Transverse colon (tissue), 4 donors: ENCODE data around the gene MAX. TPM values are rescaled to one million over a fixed set of nuclear protein-coding genes. Genes with fewer than 3 reads are reported as not detected.

Experiments
- DNase-seq: peaks from one replicate; pipeline ENCODE4 v3.0.0-alpha.2; 2019
- H3K27ac ChIP-seq, 4 donors: fragments of 200-600 bp; sonication (generic); 2 replicates each; pipeline ENCODE4 v1.5.1; 2016 to 2018; ENCODE audit warnings: inconsistent platforms in 4 of 4
- H3K27me3 ChIP-seq: fragments of 200-600 bp; sonication (generic); 2 replicates; pipeline ENCODE4 v1.5.1; 2017; ENCODE audit warnings: inconsistent platforms
- H3K36me3 ChIP-seq, 4 donors: fragments of 200-600 bp; sonication (generic); 2 replicates each; pipeline ENCODE4 v1.5.1; 2017 to 2019; ENCODE audit warnings: inconsistent platforms in 4 of 4
- H3K4me1 ChIP-seq, 4 donors: fragments of 200-600 bp; sonication (generic); 2 replicates each; pipeline ENCODE4 v1.5.1; 2017 to 2020; ENCODE audit warnings: inconsistent platforms in 4 of 4
- H3K4me3 ChIP-seq, 4 donors: fragments of 200-600 bp; sonication (generic); 1 replicate in 1 of 4; 2 replicates in 3 of 4; pipeline versions ENCODE4 v1.5.1 to v1.6.1; 2017 to 2019; ENCODE audit warnings: inconsistent platforms in 4 of 4
- H3K9me3 ChIP-seq, 2 donors: fragments of 200-600 bp; sonication (generic); 2 replicates each; pipeline ENCODE4 v1.5.1; 2017 to 2019; ENCODE audit warnings: inconsistent platforms in 2 of 2
- EP300 ChIP-seq: sonication (generic); formaldehyde crosslinking; IDR thresholded peaks from one replicate; pipeline ENCODE4 v1.6.1; 2017; ENCODE audit warnings: antibody characterized with exemption, low read depth
- POLR2A ChIP-seq: fragments of 450-650 bp; IDR thresholded peaks from one replicate; pipeline ENCODE4 v1.6.1; 2016; ENCODE audit warnings: antibody characterized with exemption, mild to moderate bottlenecking, moderate library complexity
- POLR2AphosphoS5 ChIP-seq, 3 donors: sonication (generic); formaldehyde crosslinking; IDR thresholded peaks; one replicate each; pipeline ENCODE4 v1.6.1; 2016; ENCODE audit warnings: antibody characterized with exemption in 3 of 3
- WGBS, 2 donors: methylation state at CpG; one replicate each; pipeline ENCODE4 v1.1.5; 2018; ENCODE audit warnings: low coverage in 1 of 2; 5-methylcytosine and 5-hydroxymethylcytosine counted together
- in situ Hi-C, 4 donors: fragments of 200-750 bp; cut with MboI; loops; one replicate each; pipeline versions ENCODE4 v1.15.0 to v1.15.1; 2017; ENCODE audit warnings: low sequenced_read_pairs in 3 of 4, low pct_ligation_motif_present in 1 of 4, low pct_unique_long_range_greater_than_20kb in 1 of 4
- intact Hi-C: fragments of 100-400 bp; cut with DNase I; formaldehyde crosslinking; loops from one replicate; pipeline ENCODE4 v1.15.1; 2023; ENCODE audit warnings: low total_unique reads
- total RNA-seq, 4 donors: library from RNA; depleted of rRNA; stranded (reverse); fragments of >200 nt; gene quantifications; one replicate each; pipeline ENCODE4 v1.1.0, GENCODE V29; 2016
- TF ChIP-seq, protein P1 (sequence below), 5 experiments: fragments of 200-600 bp in 3 of 5; fragments of 450-650 bp in 2 of 5; sonication (generic) in 3 of 5; IDR thresholded peaks; 1 replicate in 2 of 5; 2 replicates in 3 of 5; pipeline ENCODE4 v1.5.1; 2016 to 2017; ENCODE audit warnings: antibody characterized with exemption in 5 of 5, inconsistent platforms in 3 of 5, mild to moderate bottlenecking in 2 of 5, moderate library complexity in 1 of 5

The MAX gene
- total RNA-seq, 4 donors from 2014 or later: 35.8 to 139 (median 87.0) TPM

DNA sequence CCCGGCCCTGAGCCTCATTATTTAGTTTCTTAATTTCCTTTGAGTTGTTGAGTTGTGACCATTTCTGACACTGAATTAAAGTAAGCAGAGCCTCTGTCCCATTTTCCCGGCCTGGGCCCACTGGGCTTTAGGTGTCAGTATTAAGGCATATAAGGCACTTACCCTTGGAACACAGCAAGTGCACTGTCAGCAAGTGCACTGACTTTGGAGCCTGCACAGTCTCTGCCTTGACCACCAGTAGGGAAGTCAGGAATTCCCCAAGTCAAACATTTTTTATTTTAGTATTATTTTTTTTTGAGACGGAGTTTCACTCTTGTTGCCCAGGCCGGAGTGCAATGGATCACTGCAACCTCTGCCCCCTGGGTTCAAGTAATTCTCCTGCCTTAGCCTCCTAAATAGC lies 56.6 kb downstream of the MAX start:
- no peak for DNase-seq
- Histone ChIP-seq H3K27ac (no peak overlapping the region), H3K9me3 (no peaks in the 10 kb centered on the region), H3K36me3 (no peaks in the 10 kb centered on the region), H3K4me3 (no peak overlapping the region), H3K27me3 (no peaks in the 10 kb centered on the region), H3K4me1 (peaks cover 5 to 36% (median 11%) of the 10 kb centered on the region in 4 donors)
- TF ChIP-seq POLR2A: no peak
- no peak for TF ChIP-seq POLR2AphosphoS5 (IDR thresholded peaks at IDR 0.05)
- TF ChIP-seq EP300: no peak
- TF ChIP-seq, protein P1, sequence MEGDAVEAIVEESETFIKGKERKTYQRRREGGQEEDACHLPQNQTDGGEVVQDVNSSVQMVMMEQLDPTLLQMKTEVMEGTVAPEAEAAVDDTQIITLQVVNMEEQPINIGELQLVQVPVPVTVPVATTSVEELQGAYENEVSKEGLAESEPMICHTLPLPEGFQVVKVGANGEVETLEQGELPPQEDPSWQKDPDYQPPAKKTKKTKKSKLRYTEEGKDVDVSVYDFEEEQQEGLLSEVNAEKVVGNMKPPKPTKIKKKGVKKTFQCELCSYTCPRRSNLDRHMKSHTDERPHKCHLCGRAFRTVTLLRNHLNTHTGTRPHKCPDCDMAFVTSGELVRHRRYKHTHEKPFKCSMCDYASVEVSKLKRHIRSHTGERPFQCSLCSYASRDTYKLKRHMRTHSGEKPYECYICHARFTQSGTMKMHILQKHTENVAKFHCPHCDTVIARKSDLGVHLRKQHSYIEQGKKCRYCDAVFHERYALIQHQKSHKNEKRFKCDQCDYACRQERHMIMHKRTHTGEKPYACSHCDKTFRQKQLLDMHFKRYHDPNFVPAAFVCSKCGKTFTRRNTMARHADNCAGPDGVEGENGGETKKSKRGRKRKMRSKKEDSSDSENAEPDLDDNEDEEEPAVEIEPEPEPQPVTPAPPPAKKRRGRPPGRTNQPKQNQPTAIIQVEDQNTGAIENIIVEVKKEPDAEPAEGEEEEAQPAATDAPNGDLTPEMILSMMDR (IDR thresholded peaks at IDR 0.05): no peak
- in situ Hi-C loops: no loop called here
- WGBS, 2 donors: 93 to 96% methylated on average over 4 of the region's 4 CpGs
- intact Hi-C loops: no loop called here

DNA sequence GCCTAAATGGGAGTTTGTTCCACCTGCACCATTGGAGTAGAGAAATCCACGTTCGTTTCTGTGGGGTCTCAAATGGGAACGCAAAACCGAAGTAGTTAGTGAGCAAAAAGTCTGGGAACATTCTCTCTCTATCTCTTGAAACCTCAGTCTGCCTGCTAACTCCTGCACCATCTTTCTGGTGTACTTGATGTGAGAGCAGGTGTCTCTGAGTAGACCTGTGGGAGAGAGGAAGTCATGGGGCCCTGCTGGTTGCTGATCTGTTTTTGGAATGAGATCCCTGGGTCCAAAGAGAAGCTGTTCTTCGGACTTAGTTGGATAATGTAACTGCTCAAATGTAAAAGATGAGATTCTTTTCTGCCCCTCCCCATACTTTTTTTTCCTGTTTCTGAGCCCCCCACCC lies 57.3 kb downstream of the MAX start:
- H3K27ac ChIP-seq: no peak overlapping the region
- WGBS, 2 donors: 87 to 89% methylated on average over 5 of the region's 5 CpGs
- TF ChIP-seq, protein P1 (IDR thresholded peaks at IDR 0.05): no peak
- TF ChIP-seq POLR2A (no peak), POLR2AphosphoS5 (IDR thresholded peaks at IDR 0.05) (no peak)
- H3K36me3 ChIP-seq: no peaks in the 10 kb centered on the region
- intact Hi-C loops (no loop called here), in situ Hi-C loops (no loop called here)
- H3K4me3 ChIP-seq: no peak overlapping the region
- H3K27me3 ChIP-seq: no peaks in the 10 kb centered on the region
- peaks cover 5 to 38% (median 11%) of the 10 kb centered on the region in 4 donors for H3K4me1 ChIP-seq
- DNase-seq: no peak
- H3K9me3 ChIP-seq: no peaks in the 10 kb centered on the region

DNA sequence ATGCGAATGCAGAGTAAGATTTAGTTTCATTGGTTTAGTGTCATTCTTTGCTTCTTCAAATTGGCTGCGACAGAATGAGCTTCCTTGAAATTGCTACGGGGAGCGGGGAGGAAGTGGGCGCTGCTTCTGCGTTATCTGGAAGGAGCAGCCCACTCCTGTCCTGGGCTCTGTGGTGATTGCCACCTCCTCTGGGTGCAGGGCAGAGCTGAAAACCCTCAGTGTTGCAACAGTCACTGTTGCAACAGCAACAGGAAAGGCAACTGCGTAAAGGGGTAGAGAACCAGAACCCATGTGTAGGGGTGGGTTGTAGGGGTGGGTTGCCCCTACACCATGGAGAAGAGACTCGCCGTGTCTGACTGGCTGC lies 57.7 kb downstream of the MAX start:
- H3K4me3 ChIP-seq: no peak overlapping the region
- intact Hi-C loops (no loop called here), in situ Hi-C loops (no loop called here)
- peak; percentile 15 for DNase-seq
- no peak overlapping the region for H3K27ac ChIP-seq
- peaks cover 5 to 38% (median 11%) of the 10 kb centered on the region in 4 donors for H3K4me1 ChIP-seq
- TF ChIP-seq EP300 (no peak), POLR2A (no peak), POLR2AphosphoS5 (IDR thresholded peaks at IDR 0.05) (no peak)
- TF ChIP-seq, protein P1 (IDR thresholded peaks at IDR 0.05): no peak
- H3K27me3 ChIP-seq: no peaks in the 10 kb centered on the region
- no peaks in the 10 kb centered on the region for H3K9me3 ChIP-seq
- H3K36me3 ChIP-seq: no peaks in the 10 kb centered on the region
- WGBS, 2 donors: 92 to 100% methylated on average over 2 to 9 of the region's 9 CpGs

DNA sequence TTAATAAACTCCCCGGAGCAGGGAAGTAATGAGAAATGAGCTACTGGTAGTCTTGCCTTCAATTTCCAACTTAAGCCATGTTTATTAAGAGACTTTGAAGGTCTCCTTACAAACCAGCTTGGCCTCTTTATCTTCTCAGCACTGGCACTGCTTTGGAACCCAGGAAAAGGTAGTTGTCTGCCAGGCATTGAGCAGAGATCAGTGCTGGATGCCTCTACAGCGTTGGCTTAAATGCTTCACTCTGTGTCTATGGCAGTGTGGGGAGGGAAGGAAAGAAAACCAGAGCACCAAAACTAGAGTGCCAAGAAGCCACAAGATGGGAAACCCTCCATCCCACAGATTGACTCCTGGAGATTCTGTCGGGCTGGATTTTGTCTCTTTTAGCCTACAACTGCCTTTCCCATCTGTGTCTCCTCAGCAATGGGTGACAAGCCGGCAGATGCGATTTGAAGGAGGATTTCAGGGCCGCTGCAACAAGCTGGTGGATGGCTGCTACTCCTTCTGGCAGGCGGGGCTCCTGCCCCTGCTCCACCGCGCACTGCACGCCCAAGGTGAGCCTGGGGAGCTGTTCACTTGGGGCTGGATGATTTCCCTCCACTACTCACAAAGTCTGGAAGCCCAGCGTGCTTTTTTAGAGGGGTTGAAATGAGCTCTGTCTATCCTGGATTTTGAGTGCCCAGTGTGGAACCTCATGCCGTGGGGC lies 58.3 kb downstream of the MAX start:
- H3K4me3 ChIP-seq: no peak overlapping the region
- WGBS, 2 donors: 91% methylated on average over 12 of the region's 12 CpGs; no CpG with 5 or more reads in 1 of the 2 donors
- no peaks in the 10 kb centered on the region for H3K36me3 ChIP-seq
- TF ChIP-seq, protein P1 (IDR thresholded peaks at IDR 0.05): no peak
- TF ChIP-seq EP300 (no peak), POLR2A (no peak), POLR2AphosphoS5 (IDR thresholded peaks at IDR 0.05) (no peak)
- no peaks in the 10 kb centered on the region for H3K27me3 ChIP-seq
- peaks cover 5 to 38% (median 11%) of the 10 kb centered on the region in 4 donors for H3K4me1 ChIP-seq
- intact Hi-C loops (no loop called here), in situ Hi-C loops (no loop called here)
- H3K9me3 ChIP-seq: no peaks in the 10 kb centered on the region
- no peak for DNase-seq
- H3K27ac ChIP-seq: no peak overlapping the region
